ENCODE data around the gene KLHL3. TPM values are rescaled to one million over a fixed set of nuclear protein-coding genes. Genes with fewer than 3 reads are reported as not detected.

The KLHL3 gene
- total and polyA plus RNA-seq, 2 donors (not counting 3 experiments of a cell fraction or from before 2014, with no cell fraction given), result 8.8 to 13.6 TPM

- H3K79me2 ChIP-seq (ENCODE audit: control insufficient read depth, insufficient read depth, low read length), result no peaks in the 10 kb centered on the region
- TF ChIP-seq JUN (IDR thresholded peaks at IDR 0.05; ENCODE audit: borderline replicate concordance, insufficient read depth, insufficient read length, low read depth), result no peak
- TF ChIP-seq FOS (IDR thresholded peaks at IDR 0.05; ENCODE audit: borderline replicate concordance, insufficient read depth, low read length), result peak; percentile 20
- no peak for TF ChIP-seq EZH2 (IDR thresholded peaks at IDR 0.05; ENCODE audit: borderline replicate concordance, low read depth, low read length, severe bottlenecking)
- POLR2A ChIA-PET, result no interaction called here
- no peaks in the 10 kb centered on the region for H4K20me1 ChIP-seq (replicated peaks; ENCODE audit: control insufficient read depth, extremely low read depth, insufficient read depth, low read length)
- peaks cover 0 to 11% of the 10 kb centered on the region in 2 experiments for H3K36me3 ChIP-seq (ENCODE audit: control insufficient read depth in 2 of 2, extremely low read depth in 1 of 2, insufficient read depth in 2 of 2, low read length in 2 of 2)
- FAIRE-seq, result peak; percentile 56
- H3K4me2 ChIP-seq (ENCODE audit: insufficient read depth, low read length), result no peak overlapping the region
- peaks cover 15% of the 10 kb centered on the region for H3K4me1 ChIP-seq (ENCODE audit: control insufficient read depth, extremely low read depth, insufficient read depth, low read length)
- CTCF ChIA-PET, result interaction anchor here (0.8 to 3.3 kb wide), 7 partner anchors 14 to 99 kb away, joined by 3 to 25 read pairs (median 6); no protein-coding TSS in a partner anchor
- H3K9ac ChIP-seq (replicated peaks; ENCODE audit: extremely low read depth, insufficient read depth, low read length), result no peak overlapping the region
- no peaks in the 10 kb centered on the region for H3K9me1 ChIP-seq (replicated peaks; ENCODE audit: control insufficient read depth, extremely low read depth, insufficient read depth, low read length)
- H2AFZ ChIP-seq (ENCODE audit: low read depth, low read length), result no peak overlapping the region
- peak; percentile 22 for DNase-seq (ENCODE audit: low read depth, low spot score)
- no peaks in the 10 kb centered on the region for H3K9me3 ChIP-seq (replicated peaks; ENCODE audit: control insufficient read depth, insufficient read depth, low read length)
- H3K27ac ChIP-seq (ENCODE audit: insufficient read depth, low read depth, low read length), result no peak overlapping the region
- intact Hi-C loops (cut with micrococcal nuclease), result loop anchor here (1.0 kb wide), 1 partner anchor 16 kb away; no protein-coding TSS in a partner anchor
- no peak overlapping the region for H3K4me3 ChIP-seq (replicated peaks in 1 of 3; ENCODE audit: insufficient read depth in 1 of 3, low read depth in 1 of 3, low read length in 3 of 3)
- no peaks in the 10 kb centered on the region for H3K27me3 ChIP-seq (ENCODE audit: control insufficient read depth in 2 of 2, insufficient read depth in 2 of 2, low read length in 2 of 2)
- dilution Hi-C loops (cut with MboI; ENCODE audit: extremely low pct_ligation_motif_present, low sequenced_read_pairs), result no loop called here
- no TSS peak for BruUV-seq (replicated peaks)
Measured at GRCh38 chr5:137679910-137680309, 56.0 kb downstream of the KLHL3 start.

- Histone ChIP-seq H3K9me1 (replicated peaks; ENCODE audit: control insufficient read depth, extremely low read depth, insufficient read depth, low read length) (no peaks in the 10 kb centered on the region), H3K4me3 (replicated peaks in 1 of 3; ENCODE audit: insufficient read depth in 1 of 3, low read depth in 1 of 3, low read length in 3 of 3) (no peak overlapping the region), H4K20me1 (replicated peaks; ENCODE audit: control insufficient read depth, extremely low read depth, insufficient read depth, low read length) (no peaks in the 10 kb centered on the region), H3K27ac (ENCODE audit: insufficient read depth, low read depth, low read length) (no peak overlapping the region), H3K4me2 (ENCODE audit: insufficient read depth, low read length) (no peak overlapping the region), H3K9ac (replicated peaks; ENCODE audit: extremely low read depth, insufficient read depth, low read length) (no peak overlapping the region), H3K36me3 (ENCODE audit: control insufficient read depth in 2 of 2, extremely low read depth in 1 of 2, insufficient read depth in 2 of 2, low read length in 2 of 2) (peaks cover 0 to 11% of the 10 kb centered on the region in 2 experiments), H3K9me3 (replicated peaks; ENCODE audit: control insufficient read depth, insufficient read depth, low read length) (no peaks in the 10 kb centered on the region), H3K79me2 (ENCODE audit: control insufficient read depth, insufficient read depth, low read length) (no peaks in the 10 kb centered on the region), H2AFZ (ENCODE audit: low read depth, low read length) (no peak overlapping the region), H3K4me1 (ENCODE audit: control insufficient read depth, extremely low read depth, insufficient read depth, low read length) (peaks cover 8% of the 10 kb centered on the region), H3K27me3 (ENCODE audit: control insufficient read depth in 2 of 2, insufficient read depth in 2 of 2, low read length in 2 of 2) (no peaks in the 10 kb centered on the region)
- DNase-seq (ENCODE audit: low read depth, low spot score) (no peak), FAIRE-seq (no peak)
- TF ChIP-seq CTCF (IDR thresholded peaks at IDR 0.05; ENCODE audit: extremely low read depth in 1 of 2, insufficient read depth in 1 of 2, low read depth in 1 of 2, low read length in 2 of 2) (no peak), MYC (IDR thresholded peaks at IDR 0.05; ENCODE audit: low read depth, low read length) (no peak), POLR2A (IDR thresholded peaks at IDR 0.05; ENCODE audit: low read depth, low read length) (no peak), EZH2 (IDR thresholded peaks at IDR 0.05; ENCODE audit: borderline replicate concordance, low read depth, low read length, severe bottlenecking) (no peak), JUN (IDR thresholded peaks at IDR 0.05; ENCODE audit: borderline replicate concordance, insufficient read depth, insufficient read length, low read depth) (no peak), FOS (IDR thresholded peaks at IDR 0.05; ENCODE audit: borderline replicate concordance, insufficient read depth, low read length) (no peak), GATA2 (IDR thresholded peaks at IDR 0.05; ENCODE audit: insufficient read depth, insufficient read length, low read depth, low read length) (no peak), MAX (IDR thresholded peaks at IDR 0.05; ENCODE audit: insufficient read depth, insufficient read length) (no peak), POLR2AphosphoS5 (IDR thresholded peaks at IDR 0.05; ENCODE audit: insufficient read depth, low read depth, low read length) (no peak)
- POLR2A ChIA-PET, result no interaction called here
- dilution Hi-C loops (cut with MboI; ENCODE audit: extremely low pct_ligation_motif_present, low sequenced_read_pairs) (no loop called here), intact Hi-C loops (cut with micrococcal nuclease) (no loop called here)
- CTCF ChIA-PET, result interaction anchor here (0.8 to 3.3 kb wide), 7 partner anchors 13 to 99 kb away, joined by 3 to 25 read pairs (median 6); no protein-coding TSS in a partner anchor
- BruUV-seq (replicated peaks), result no TSS peak
Measured at GRCh38 chr5:137679195-137679594, 56.7 kb downstream of the KLHL3 start.

Measured in endothelial cell of umbilical vein (primary cell).